Testis (tissue), 2 donors: ENCODE measurements around the gene FCRLA.

Experiments used
- POLR2A ChIP-seq: fragments of 450-650 bp; IDR thresholded peaks from one replicate; pipeline ENCODE4 v1.6.1; 2017; ENCODE audit warnings: antibody characterized with exemption, mild to moderate bottlenecking, moderate library complexity
- TF ChIP-seq, protein P1 (sequence below), 3 experiments: fragments of 450-650 bp in 2 of 3; fragments of 200-600 bp in 1 of 3; sonication (generic) in 1 of 3; IDR thresholded peaks; one replicate each; pipeline ENCODE4 v1.5.1; 2016 to 2019; ENCODE audit warnings: antibody characterized with exemption in 3 of 3, mild to moderate bottlenecking in 2 of 3, moderate library complexity in 1 of 3

DNA sequence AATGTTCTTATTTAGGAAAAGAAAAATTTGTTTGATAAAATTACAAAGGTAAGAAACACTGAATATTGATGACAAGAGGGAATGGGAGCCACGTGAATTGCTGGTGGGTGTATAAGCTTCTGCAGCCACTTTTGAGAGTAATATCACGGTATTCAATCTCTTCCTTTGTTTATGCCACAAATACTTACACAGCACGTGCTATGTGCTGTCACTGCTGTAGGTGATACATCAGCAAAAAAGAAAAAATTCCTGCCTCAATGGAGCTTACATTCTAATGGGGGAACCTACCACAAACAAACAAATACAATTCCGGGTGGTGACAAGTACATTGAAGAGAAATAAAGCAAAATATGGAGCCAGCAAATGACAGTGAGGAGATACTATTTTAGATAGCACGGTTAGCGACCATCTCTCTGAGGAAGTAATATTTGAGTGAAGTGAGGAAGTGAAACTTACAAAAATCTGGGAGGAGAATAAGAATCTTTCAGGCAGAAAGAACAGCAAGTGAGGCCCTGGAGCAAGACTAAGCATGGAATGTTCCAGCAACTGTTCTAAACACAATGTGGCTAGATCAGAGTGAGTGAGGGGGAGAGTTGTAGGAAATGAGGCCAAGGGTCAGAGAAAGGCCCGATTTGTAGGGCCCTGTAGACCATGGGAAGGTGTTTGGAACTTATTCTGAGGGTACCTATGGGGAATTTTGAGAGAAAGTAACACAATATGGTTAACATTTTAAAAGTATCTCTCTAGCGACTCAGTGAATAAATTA lies 11.7 kb downstream of the FCRLA start:
- TF ChIP-seq POLR2A, result no peak
- TF ChIP-seq, protein P1, sequence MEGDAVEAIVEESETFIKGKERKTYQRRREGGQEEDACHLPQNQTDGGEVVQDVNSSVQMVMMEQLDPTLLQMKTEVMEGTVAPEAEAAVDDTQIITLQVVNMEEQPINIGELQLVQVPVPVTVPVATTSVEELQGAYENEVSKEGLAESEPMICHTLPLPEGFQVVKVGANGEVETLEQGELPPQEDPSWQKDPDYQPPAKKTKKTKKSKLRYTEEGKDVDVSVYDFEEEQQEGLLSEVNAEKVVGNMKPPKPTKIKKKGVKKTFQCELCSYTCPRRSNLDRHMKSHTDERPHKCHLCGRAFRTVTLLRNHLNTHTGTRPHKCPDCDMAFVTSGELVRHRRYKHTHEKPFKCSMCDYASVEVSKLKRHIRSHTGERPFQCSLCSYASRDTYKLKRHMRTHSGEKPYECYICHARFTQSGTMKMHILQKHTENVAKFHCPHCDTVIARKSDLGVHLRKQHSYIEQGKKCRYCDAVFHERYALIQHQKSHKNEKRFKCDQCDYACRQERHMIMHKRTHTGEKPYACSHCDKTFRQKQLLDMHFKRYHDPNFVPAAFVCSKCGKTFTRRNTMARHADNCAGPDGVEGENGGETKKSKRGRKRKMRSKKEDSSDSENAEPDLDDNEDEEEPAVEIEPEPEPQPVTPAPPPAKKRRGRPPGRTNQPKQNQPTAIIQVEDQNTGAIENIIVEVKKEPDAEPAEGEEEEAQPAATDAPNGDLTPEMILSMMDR (IDR thresholded peaks at IDR 0.05), result no peak
